ENCODE results near the gene DNAJC7. TPM values are rescaled to one million over a fixed set of nuclear protein-coding genes. Genes with fewer than 3 reads are reported as not detected.
A peak's percentile ranks its signal among the peaks of the same experiment; 100 is the strongest.
"Not testable (repeated sequence)": the region's sequence is repeated elsewhere in the genome, so short reads cannot be mapped to it uniquely, and the experiment has no call there.

Gene DNAJC7
- polyA plus RNA-seq, 1 of the 3 experiments (the other 2 are of a cell fraction): 38.8 TPM

DNA sequence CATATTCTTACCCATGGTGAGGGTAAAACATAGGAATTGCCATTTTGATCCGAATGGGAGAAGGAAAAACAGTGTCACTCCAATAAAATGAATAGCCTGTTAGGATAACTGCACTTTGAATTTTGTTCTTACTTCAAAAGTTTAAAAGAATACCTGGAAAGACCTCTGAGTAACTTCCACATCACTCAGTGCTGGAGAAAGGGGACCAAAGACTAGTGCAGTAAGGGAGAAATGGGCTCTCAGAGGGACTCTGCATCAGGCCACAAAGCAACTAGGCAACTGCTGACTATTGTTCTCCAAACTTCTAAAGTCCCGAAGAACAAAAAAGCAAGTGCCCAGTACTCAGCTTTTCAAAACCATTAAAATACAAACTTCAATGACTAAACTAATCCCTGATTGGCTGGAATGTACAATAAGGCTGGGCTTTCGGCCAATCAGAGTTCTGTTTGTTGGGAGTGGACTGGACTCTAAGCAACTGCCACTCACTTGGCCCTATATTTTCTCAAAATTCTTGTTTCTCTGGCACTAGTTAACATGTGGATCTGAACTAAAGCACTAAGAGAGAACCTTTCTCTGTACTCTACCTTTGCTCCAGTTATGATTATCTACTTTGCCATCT is 6.2 kb downstream of the DNAJC7 start:
- Histone ChIP-seq H3K27ac (ENCODE audit: low read depth in 2 of 2, low read length in 1 of 2) (no peak overlapping the region), H3F3A (replicated peaks; ENCODE audit: insufficient read depth) (no peaks in the 10 kb centered on the region), H3K4me2 (no peak overlapping the region), H4K20me1 (ENCODE audit: insufficient read depth) (peaks cover 65% of the 10 kb centered on the region), H3K9me2 (no peaks in the 10 kb centered on the region), H3K36me3 (replicated peaks in 1 of 2; ENCODE audit: control insufficient read depth in 1 of 2, insufficient read depth in 2 of 2, low read length in 1 of 2) (peaks cover 0 to 7% of the 10 kb centered on the region in 2 experiments), H3K4me3 (ENCODE audit: low read depth in 2 of 2, low read length in 1 of 2) (no peak overlapping the region), H3K27me3 (ENCODE audit: insufficient read depth) (no peaks in the 10 kb centered on the region), H3K9ac (no peak overlapping the region), H3K9me3 (no peaks in the 10 kb centered on the region), H3K4me1 (ENCODE audit: control insufficient read depth in 1 of 2, insufficient read depth in 2 of 2, low read depth in 1 of 2, low read length in 1 of 2) (peaks cover 5% of the 10 kb centered on the region in 2 experiments; a peak in 3 of 4 replicates), H3K79me2 (ENCODE audit: insufficient read depth) (peaks cover 100% of the 10 kb centered on the region), H2AFZ (ENCODE audit: low read depth) (no peak overlapping the region)
- WGBS (ENCODE audit: low lambda C conversion rate): 88% methylated on average over 3 of the region's 3 CpGs
- POLR2A ChIA-PET: no interaction called here
- TF ChIP-seq TCF12 (IDR thresholded peaks at IDR 0.05) (no peak), CHD2 (IDR thresholded peaks at IDR 0.05; ENCODE audit: low read length, partially characterized antibody) (no peak), NFIC (IDR thresholded peaks at IDR 0.05; ENCODE audit: borderline replicate concordance) (no peak), RXRA (IDR thresholded peaks at IDR 0.05; ENCODE audit: borderline replicate concordance, low read depth) (no peak)
- CTCF ChIA-PET: interaction anchor here (3.1 kb wide), 1 partner anchor 13 kb away, joined by 14 read pairs; no protein-coding TSS in a partner anchor
- peak; percentile 64 for DNase-seq

DNA sequence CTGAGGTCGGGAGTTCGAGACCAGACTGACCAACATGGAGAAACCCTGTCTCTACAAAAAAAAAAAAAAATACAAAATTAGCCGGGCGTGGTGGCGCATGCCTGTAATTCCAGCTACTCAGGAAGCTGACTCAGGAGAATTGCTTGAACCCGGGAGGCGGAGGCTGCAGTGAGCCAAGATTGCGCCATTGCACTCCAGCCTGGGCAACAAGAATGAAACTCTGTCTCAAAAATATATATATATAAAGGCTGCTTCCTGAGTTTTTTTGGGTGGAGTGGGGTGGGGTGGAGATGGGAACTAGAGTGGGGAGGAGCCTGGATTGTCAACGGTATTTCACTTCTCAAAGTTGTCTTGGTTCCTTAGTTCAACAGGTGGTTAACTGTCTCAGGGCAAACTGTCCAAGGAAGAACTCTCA is 7.0 kb downstream of the DNAJC7 start:
- DNase-seq; H3K27ac ChIP-seq (ENCODE audit: low read depth in 2 of 2, low read length in 1 of 2); H3K27me3 ChIP-seq (ENCODE audit: insufficient read depth); H3F3A ChIP-seq (replicated peaks; ENCODE audit: insufficient read depth); H3K9me2 ChIP-seq; H3K4me1 ChIP-seq (ENCODE audit: control insufficient read depth in 1 of 2, insufficient read depth in 2 of 2, low read depth in 1 of 2, low read length in 1 of 2); H3K4me3 ChIP-seq (ENCODE audit: low read depth in 2 of 2, low read length in 1 of 2); H3K9me3 ChIP-seq; H3K4me2 ChIP-seq; POLR2A ChIA-PET; H3K36me3 ChIP-seq (replicated peaks in 1 of 2; ENCODE audit: control insufficient read depth in 1 of 2, insufficient read depth in 2 of 2, low read length in 1 of 2); H2AFZ ChIP-seq (ENCODE audit: low read depth); H3K9ac ChIP-seq: not testable (repeated sequence)
- H3K79me2 ChIP-seq (ENCODE audit: insufficient read depth): peaks cover 100% of the 10 kb centered on the region
- whole genome bisulfite sequencing (ENCODE audit: low lambda C conversion rate): 77% methylated on average over 9 of the region's 9 CpGs
- CTCF ChIA-PET: interaction anchor here (0.9 kb wide), 1 partner anchor 91 kb away, joined by 4 read pairs; no protein-coding TSS in a partner anchor
- peaks cover 71% of the 10 kb centered on the region for H4K20me1 ChIP-seq (ENCODE audit: insufficient read depth)

GRCh38 chr17:42009170-42009569 is 8.1 kb downstream of the DNAJC7 start:
- Histone ChIP-seq H3K4me2 (no peak overlapping the region), H3K9me2 (no peaks in the 10 kb centered on the region), H3K27ac (ENCODE audit: low read depth in 2 of 2, low read length in 1 of 2) (no peak overlapping the region), H3K4me3 (ENCODE audit: low read depth in 2 of 2, low read length in 1 of 2) (no peak overlapping the region), H4K20me1 (ENCODE audit: insufficient read depth) (peaks cover 82% of the 10 kb centered on the region), H3K27me3 (ENCODE audit: insufficient read depth) (no peaks in the 10 kb centered on the region), H3K9me3 (no peaks in the 10 kb centered on the region), H2AFZ (ENCODE audit: low read depth) (no peak overlapping the region), H3K79me2 (ENCODE audit: insufficient read depth) (peaks cover 100% of the 10 kb centered on the region), H3F3A (replicated peaks; ENCODE audit: insufficient read depth) (no peaks in the 10 kb centered on the region), H3K9ac (no peak overlapping the region), H3K36me3 (replicated peaks in 1 of 2; ENCODE audit: control insufficient read depth in 1 of 2, insufficient read depth in 2 of 2, low read length in 1 of 2) (peaks cover 0 to 5% of the 10 kb centered on the region in 2 experiments), H3K4me1 (ENCODE audit: control insufficient read depth in 1 of 2, insufficient read depth in 2 of 2, low read depth in 1 of 2, low read length in 1 of 2) (peaks cover 0 to 2% of the 10 kb centered on the region in 2 experiments; a peak in 1 of 4 replicates)
- DNase-seq: no peak
- ChIA-PET CTCF (interaction anchor here (1.0 to 1.1 kb wide), 3 partner anchors 11 to 50 kb away, joined by 3 to 5 read pairs (median 4); partner anchors contain the start of gene NKIRAS2), POLR2A (interaction anchor here (1.0 to 1.3 kb wide), 2 partner anchors 8 to 36 kb away, joined by 4 to 5 read pairs; partner anchors contain the start of gene DNAJC7)
- TF ChIP-seq TAF1 (IDR thresholded peaks at IDR 0.05; ENCODE audit: borderline replicate concordance, low read depth, low read length) (no peak), MXI1 (IDR thresholded peaks at IDR 0.05; ENCODE audit: low read depth, low read length) (no peak), RXRA (IDR thresholded peaks at IDR 0.05; ENCODE audit: borderline replicate concordance, low read depth) (no peak), RAD21 (IDR thresholded peaks at IDR 0.05; ENCODE audit: low read length) (peak; percentile 18; the same call in 1 of the 2 replicates)
- 90% methylated on average over 4 of the region's 4 CpGs for WGBS (ENCODE audit: low lambda C conversion rate)
